ENCODE results near the gene TNFAIP2.

- TF ChIP-seq EZH2 (IDR thresholded peaks at IDR 0.05; ENCODE audit: insufficient read depth, poor library complexity, severe bottlenecking) (no peak), EZH2phosphoT487 (IDR thresholded peaks at IDR 0.05; ENCODE audit: insufficient read depth, low read depth) (no peak)
Observed at GRCh38 chr14:103112400-103113243, 10.6 kb upstream of the TNFAIP2 start.

Data from GM23248 (cell line).